Measurements from ENCODE around the gene RHBDL3. TPM values are rescaled to one million over a fixed set of nuclear protein-coding genes. Genes with fewer than 3 reads are reported as not detected.
"Not testable (repeated sequence)": the region's sequence is repeated elsewhere in the genome, so short reads cannot be mapped to it uniquely, and the experiment has no call there.

RHBDL3 gene
- total RNA-seq, 1 donor from 2014 or later, result not detected

GRCh38 chr17:32320847-32321246 is 55.2 kb downstream of the RHBDL3 start:
- no peak for DNase-seq (ENCODE audit: extremely low read depth, low read depth, low spot score)

- DNase-seq (ENCODE audit: extremely low read depth, low read depth, low spot score), result no peak
These were observed 57.4 kb downstream of the RHBDL3 start for GRCh38 chr17:32323046-32323445.

DNA sequence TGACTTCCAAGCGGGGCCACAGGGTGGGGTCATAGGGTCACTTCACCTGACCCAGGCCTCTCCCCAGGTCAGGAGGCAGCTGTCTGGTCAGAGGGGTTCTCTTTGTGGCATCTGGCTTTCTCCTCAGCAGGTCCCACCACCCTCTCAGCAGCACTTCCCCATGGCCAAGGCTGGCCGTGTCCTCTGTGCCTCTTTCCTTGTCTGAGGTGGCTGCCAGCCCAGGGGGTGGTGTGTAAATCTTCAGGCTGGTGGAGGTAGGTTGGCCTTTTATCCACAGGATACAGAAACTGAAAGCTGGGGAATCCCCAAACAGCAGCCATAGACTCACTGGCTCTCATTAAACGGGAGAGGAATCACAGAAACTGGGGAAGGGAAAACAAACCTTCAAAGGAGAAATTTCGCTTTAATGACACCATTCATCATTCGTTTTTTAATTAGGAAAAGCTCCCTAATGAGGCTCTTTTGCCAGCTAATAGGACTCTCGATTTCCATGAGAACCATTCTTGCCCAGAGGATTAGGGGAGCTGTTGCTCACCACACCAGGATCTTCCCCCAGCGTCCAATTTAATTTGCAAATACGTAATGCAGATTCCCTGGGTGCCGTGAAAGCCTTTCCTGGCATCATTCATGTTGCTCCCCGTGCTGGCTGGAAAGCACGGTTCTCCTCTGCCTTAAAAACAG is 58.3 kb downstream of the RHBDL3 start:
- no peak for DNase-seq (ENCODE audit: extremely low read depth, low read depth, low spot score)

DNA sequence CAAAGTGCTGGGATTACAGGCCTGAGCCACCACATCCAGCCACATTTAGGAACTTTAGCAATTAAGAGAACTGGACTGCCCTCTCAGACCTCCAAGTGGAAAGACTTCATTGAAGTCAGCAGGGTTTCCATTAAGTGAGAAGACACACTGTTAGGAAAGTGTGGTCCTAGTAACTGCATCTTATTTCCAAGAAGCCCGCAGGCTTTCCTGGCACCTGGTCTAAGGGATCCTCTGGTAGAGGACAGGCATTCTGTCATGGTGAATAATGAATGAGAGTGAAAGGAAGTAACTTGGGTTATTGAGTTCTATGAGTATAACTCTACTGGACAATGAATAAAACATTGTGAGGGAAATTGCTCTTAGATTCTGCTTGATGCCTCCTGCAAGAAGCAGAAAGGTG is 62.3 kb downstream of the RHBDL3 start:
- DNase-seq (ENCODE audit: extremely low read depth, low read depth, low spot score), result no peak

DNA sequence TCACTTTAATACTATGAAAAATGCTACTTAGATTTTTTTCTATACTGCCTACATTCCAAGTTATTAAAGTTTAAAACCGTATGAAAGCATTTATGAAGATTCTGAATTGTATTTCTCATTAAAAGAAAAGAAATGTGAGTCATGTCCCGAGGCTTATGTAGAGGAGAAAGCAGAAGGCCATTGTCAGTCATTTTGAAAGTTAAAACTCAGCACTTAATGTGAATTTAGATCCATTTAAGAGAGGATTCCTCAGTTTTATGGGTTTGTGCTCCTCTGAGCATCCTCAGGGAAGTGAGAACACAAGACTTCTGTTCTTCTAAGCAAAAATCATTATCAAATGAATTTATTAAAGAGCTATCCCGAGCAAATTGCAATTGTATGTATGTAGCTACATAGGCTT is 64.5 kb downstream of the RHBDL3 start:
- no peak for DNase-seq (ENCODE audit: extremely low read depth, low read depth, low spot score)

DNA sequence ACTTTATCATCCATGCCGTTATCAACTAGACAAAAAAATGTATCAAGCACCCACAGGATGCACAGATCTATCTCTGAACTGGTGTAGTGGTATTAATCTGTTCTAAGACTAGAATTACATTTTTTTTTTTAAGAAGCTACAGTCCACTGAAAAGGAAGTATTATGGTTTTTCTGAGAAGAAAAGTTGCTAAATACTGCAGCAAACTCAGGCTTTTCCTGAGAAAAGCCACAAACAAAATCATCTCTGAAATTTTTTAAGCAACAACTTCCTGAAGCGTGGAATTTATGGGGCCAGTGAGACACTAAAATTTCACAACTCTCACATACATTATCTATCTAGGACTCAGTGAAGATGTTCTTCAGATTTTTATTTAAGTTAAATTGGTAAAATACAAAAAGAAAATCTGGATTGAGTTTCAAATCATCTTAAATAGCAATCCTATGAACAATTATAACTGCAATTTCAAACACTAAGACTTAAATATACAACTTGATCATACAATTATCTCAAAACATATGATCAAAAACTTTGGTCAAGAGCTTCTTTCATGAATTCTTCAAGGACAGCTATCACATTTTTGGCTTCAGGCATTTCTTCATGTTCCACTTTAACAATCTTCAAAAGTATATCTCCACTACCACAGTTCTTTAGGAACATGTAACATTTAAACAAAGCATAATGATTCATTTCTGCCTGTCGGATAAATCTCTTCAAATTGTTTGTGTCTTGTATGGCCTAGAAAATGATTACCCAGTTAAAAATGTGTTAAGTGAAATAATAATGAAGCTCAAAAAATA is 65.8 kb downstream of the RHBDL3 start:
- DNase-seq (ENCODE audit: extremely low read depth, low read depth, low spot score), result no peak

DNA sequence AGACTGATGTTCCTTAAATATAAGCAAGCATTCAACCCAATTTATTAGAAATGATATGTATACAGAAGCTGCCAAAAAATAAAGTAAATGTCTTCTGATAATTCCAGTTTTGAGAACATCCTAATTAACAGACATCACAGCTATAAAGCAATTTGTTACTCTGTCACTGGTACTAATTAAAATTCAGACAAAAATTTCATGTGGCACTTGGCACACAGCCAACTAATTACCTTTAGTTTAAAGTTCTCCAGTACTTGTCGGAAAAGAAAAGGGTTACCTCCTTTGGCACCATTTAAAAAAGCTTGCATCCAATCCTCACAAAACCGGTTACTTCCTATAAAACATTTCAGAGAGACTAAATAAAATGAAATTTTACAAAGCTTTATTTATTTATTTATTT is 67.6 kb downstream of the RHBDL3 start:
- no peak for DNase-seq (ENCODE audit: extremely low read depth, low read depth, low spot score)

GRCh38 chr17:32335046-32335445 is 69.4 kb downstream of the RHBDL3 start:
- DNase-seq (ENCODE audit: extremely low read depth, low read depth, low spot score), result no peak

- no peak for DNase-seq (ENCODE audit: extremely low read depth, low read depth, low spot score)
These were observed 70.1 kb downstream of the RHBDL3 start for GRCh38 chr17:32335687-32336086.

GRCh38 chr17:32341141-32341856 is 75.7 kb downstream of the RHBDL3 start:
- no peak for DNase-seq (ENCODE audit: extremely low read depth, low read depth, low spot score)

GRCh38 chr17:32341857-32342602 is 76.4 kb downstream of the RHBDL3 start, which contains the start of gene C17orf75:
C17orf75 (minus strand) TSS chr17:32342173; CDS start chr17:32342139, 34 bp downstream.
- DNase-seq (ENCODE audit: extremely low read depth, low read depth, low spot score), result no peak

DNA sequence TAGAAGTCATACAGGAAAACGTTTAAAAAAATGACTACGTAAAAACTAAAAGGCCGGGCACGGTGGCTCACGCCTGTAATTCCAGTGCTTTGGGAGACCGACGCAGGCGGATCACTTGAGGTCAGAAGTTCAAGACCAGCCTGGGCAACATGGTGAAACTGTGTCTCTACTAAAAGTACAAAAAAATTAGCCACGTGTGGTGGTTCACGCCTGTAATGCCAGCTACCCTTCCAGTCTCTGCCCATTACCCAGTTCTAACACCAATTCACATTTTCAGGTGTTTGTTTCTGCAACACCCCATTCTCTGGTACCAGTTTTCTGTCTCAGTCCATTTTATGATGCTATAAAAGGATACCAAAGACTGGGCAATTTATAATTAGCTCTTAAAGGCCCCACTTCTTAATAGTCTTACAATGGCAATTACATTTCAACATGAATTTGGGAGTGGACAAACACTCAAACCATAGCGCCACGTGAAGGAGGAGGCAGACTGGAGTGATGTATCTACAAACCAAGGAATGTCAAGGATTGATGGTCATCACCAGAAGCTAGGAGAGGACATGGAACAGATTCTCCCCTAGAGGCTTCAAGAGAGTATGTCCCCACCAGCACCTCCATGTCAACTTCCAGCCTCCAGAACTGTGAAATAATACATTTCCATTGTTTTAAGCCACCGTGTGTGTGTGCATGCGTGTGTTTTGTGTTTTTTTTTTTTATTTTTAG is 77.1 kb downstream of the RHBDL3 start:
- no peak for DNase-seq (ENCODE audit: extremely low read depth, low read depth, low spot score)

DNA sequence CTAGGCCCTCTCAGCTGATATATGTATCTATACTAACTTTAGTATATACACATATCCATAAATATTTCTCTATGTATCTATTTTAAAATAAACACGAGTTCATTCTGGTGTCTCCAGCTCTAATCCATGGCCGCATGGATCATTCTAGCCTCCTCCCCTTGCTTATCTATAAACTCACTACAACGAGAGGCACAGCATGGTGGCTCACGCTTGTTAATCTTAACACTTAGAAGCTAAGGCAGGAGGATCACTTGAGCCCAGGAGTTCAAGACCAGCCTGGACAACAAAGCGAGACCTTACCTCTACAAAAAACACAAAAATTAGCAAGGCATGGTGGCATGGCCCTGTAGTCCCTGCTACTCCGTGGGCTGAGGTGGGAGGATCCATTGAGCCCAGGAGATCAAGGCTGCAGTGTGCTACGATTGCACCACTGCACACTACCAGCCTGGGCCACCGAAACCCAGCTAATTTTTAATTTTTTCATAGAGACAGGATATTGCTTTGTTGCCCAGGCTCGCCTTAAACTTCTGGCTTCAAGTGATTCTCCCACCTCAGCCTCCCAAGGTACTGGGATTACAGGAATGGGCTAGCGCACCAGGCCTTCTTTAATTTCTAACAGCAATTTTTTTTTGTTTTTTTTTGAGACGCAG is 80.4 kb downstream of the RHBDL3 start:
- no peak for DNase-seq (ENCODE audit: extremely low read depth, low read depth, low spot score)

GRCh38 chr17:32348483-32348800 is 82.8 kb downstream of the RHBDL3 start:
- no peak for DNase-seq (ENCODE audit: extremely low read depth, low read depth, low spot score)

DNA sequence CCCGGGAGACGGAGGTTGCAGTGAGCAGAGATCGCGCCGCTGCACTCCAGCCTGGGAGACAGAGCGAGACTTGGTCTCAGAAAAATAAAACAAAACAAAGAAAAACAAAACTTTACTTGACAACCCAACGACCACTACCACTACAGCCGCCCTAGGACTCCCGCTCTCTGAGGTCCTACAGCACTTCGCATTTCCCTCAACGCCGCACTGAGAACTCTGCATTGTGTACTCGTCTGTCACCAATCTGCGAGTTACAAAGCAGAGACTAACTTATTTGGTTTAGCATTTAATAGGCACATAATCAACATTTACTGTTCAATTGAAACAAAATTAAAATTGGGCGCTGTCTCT is 83.8 kb downstream of the RHBDL3 start:
- DNase-seq (ENCODE audit: extremely low read depth, low read depth, low spot score), result no peak

GRCh38 chr17:32349854-32350665 is 84.4 kb downstream of the RHBDL3 start, which contains the start of gene ZNF207:
ZNF207 (plus strand) TSS chr17:32350157; CDS start chr17:32350286, 129 bp downstream.
- peak; percentile 80 for DNase-seq (ENCODE audit: extremely low read depth, low read depth, low spot score)

DNA sequence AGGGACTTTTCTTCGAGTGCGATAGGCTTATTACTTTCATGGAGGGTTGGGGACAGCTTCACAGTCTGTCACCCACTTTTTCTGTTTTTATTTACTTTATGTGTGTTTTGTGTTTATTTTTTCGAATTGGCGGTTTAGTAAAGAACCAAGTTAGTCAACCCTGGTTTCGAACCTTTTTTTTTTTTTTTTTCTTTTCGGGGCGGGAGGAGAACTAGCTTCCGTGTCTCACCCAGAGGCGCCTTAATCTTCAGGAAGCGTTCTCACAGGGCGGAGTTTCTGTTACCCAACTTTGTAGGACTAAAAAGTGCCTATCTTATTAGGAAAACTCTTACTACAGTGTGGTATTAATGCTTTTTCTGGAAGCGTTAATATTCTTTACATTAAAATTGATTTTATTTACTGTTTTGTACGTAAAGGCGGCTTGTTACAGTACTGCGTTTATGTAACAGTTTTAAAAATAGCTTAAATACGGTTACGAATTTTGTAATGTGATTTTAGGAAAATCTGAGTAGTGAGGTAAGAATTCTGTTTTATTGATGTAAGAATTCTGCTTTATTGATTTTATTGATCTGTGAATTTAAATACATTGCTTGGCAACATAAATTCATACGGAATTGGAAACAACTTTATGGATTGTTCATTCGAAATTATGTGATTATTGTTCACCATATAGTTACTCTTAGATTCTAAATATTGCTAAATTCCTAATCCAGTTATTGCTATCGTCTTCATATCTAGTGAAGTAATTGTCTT is 85.2 kb downstream of the RHBDL3 start:
- DNase-seq (ENCODE audit: extremely low read depth, low read depth, low spot score), result no peak

DNA sequence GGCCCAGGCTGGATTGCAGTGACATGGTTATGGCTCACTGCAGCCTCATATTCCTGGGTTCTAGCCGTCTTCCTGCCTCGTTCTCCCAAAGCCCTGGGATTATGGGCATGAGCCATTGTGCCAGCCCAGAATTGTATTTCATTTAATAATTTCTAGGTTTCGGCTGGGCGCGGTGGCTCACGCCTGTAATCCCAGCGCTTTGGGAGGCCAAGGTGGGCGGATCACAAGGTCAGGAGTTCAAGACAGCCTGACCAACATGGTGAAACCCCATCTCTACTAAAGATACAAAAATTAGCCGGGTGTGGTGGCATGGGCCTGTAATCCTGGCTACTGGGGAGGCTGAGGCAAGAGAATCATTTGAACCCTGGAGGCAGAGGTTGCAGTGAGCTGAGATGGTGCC is 87.1 kb downstream of the RHBDL3 start:
- DNase-seq (ENCODE audit: extremely low read depth, low read depth, low spot score), result not testable (repeated sequence)
